Activated naive CD8-positive, alpha-beta T cell treated with anti-CD3 and anti-CD28 coated beads, Interleukin-2, amount 10 ng/mL, durations not matched to agents 7 days and 5 days (primary cell): Measurements from ENCODE around the gene TBC1D21. TPM values are rescaled to one million over a fixed set of nuclear protein-coding genes. Genes with fewer than 3 reads are reported as not detected.

Experiments
- ATAC-seq: fragments of 150-1000 bp; cut with Tn5 transposase; one replicate; pipeline ENCODE4 v1.10.0; 2021; ENCODE audit warnings: low read depth, moderate library complexity
- POLR2A ChIA-PET: fragments of 350-600 bp; sonication (Branson Sonifier 250); formaldehyde crosslinking; loops from one replicate; lab custom pipeline; 2021; ENCODE audit warnings: antibody characterized with exemption; lab: Charles Lee
- DNase-seq: peaks from one replicate; pipeline ENCODE4 v3.0.0; 2021
- H3K27ac Mint-ChIP-seq: one replicate; pipeline ENCODE4 v1.8.0; 2022; ENCODE audit warnings: mild to moderate bottlenecking, mixed read lengths
- H3K27me3 Mint-ChIP-seq: one replicate; pipeline ENCODE4 v1.8.0; 2022; ENCODE audit warnings: mild to moderate bottlenecking, moderate library complexity, mixed read lengths
- H3K36me3 Mint-ChIP-seq: one replicate; pipeline ENCODE4 v1.8.0; 2021; ENCODE audit warnings: mild to moderate bottlenecking, mixed read lengths
- H3K4me1 Mint-ChIP-seq: one replicate; pipeline ENCODE4 v1.8.0; 2021; ENCODE audit warnings: mixed read lengths
- H3K4me3 Mint-ChIP-seq: one replicate; pipeline ENCODE4 v1.8.0; 2022; ENCODE audit warnings: mild to moderate bottlenecking, moderate library complexity, mixed read lengths
- H3K9me3 Mint-ChIP-seq: one replicate; pipeline ENCODE4 v1.8.0; 2021; ENCODE audit warnings: mixed read lengths
- total RNA-seq, 2 experiments: library from RNA; stranded (reverse); gene quantifications; one replicate each; pipeline ENCODE4 v1.2.3, GENCODE V29; 2021

TBC1D21 gene
- total RNA-seq, 2 experiments from 2014 or later: not detected

DNA sequence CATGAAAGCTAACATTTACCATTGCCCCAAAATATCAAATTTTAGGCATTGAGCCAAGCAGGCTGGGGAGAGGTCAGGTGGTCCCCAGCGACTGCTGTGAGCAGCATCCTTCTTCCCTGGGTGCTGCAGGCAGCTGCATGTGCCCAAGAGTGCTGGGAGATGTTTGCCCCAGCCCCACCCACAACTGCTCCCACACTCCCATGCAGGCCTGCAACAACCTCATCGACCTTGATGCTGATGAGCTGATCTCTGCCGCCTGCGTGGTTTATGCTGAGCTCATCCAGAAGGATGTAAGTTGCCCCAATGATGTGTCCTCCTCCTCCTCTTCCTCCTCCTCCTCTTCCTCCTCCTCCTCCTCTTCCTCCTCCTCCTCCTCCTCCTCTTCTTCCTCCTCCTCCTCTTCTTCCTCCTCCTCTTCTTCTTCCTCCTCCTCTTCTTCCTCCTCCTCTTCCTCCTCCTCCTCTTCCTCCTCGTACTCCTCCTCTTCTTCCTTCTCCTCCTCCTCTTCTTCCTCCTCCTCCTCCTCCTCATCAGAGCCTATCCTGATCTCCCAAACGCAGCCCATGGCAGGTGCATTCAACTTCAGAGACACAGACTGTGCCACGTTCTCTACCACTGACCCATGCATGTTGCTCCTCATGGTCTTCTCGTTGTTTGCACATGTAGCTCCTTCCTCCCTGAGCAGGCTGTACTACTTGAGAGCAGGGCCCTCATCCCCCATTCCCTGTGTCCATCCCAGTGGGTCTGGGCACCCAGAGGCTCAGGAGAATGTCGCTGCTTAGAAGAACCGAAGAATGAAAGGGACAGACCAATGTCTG, 15.1 kb downstream of the TBC1D21 start:
- Mint-ChIP-seq H3K9me3 (peaks cover 2% of the 10 kb centered on the region), H3K27me3 (peaks cover 10% of the 10 kb centered on the region), H3K27ac (no peak overlapping the region), H3K36me3 (no peaks in the 10 kb centered on the region), H3K4me3 (no peak overlapping the region), H3K4me1 (no peaks in the 10 kb centered on the region)
- POLR2A ChIA-PET: no interaction called here
- no peak for ATAC-seq
- peak; percentile 19 for DNase-seq

DNA sequence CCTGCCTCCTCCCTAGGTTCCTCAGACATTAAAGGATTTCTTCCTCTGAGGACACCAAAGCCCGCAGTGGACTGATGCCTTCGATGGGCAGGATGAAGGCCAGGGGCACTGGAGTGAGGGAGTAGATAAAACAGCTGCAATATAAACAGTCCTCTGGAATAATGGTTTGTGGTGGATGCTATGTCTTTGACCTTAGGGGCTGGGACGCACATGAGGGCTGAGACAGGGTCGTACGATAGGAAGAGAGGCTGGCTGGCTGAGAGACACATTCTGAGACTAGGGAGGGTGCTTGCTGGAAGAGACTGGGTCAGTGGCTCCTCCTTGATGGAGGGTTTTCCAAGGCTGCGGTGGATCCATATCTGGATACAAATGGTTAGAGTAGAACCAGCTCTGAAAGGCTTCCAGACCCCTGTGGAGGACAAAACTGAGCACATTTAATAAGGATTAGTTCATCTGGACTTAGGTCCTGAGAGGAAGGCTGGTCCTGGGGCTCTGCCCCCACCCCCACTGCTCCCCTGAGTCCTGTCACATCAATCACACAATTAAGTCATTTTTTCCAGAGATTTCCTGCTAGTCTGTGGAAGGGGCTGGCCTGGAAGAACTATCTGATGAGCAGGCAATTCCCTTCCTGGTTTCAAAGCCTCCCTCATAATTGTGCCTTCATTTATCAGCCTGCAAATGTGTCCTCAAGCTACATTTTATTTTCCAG, 15.8 kb downstream of the TBC1D21 start:
- no peaks in the 10 kb centered on the region for H3K4me1 Mint-ChIP-seq
- POLR2A ChIA-PET: no interaction called here
- no peak overlapping the region for H3K27ac Mint-ChIP-seq
- peaks cover 2% of the 10 kb centered on the region for H3K9me3 Mint-ChIP-seq
- no peak overlapping the region for H3K4me3 Mint-ChIP-seq
- ATAC-seq: no peak
- no peaks in the 10 kb centered on the region for H3K36me3 Mint-ChIP-seq
- peaks cover 10% of the 10 kb centered on the region for H3K27me3 Mint-ChIP-seq
- DNase-seq: peak; percentile 10

DNA sequence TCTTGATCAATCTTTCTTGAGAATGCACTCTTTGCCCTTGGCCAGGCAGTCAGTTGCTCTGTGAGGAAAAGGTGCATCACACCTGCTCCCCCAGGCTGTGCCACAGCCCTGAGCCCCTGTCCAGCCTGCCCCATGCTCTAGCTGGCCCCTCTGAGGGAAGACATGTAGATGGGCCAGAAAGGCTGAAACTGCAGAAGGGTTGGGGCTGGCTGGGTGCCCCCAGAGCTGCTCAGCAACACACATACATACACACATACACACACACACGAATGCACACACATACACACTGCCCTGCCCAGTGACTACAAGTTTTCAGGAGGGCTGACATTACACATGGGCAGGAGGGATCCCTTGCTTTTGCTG, 16.4 kb downstream of the TBC1D21 start:
- Mint-ChIP-seq H3K36me3 (no peaks in the 10 kb centered on the region), H3K27ac (no peak overlapping the region), H3K9me3 (peaks cover 2% of the 10 kb centered on the region), H3K27me3 (peaks cover 10% of the 10 kb centered on the region), H3K4me3 (no peak overlapping the region), H3K4me1 (no peaks in the 10 kb centered on the region)
- DNase-seq (peak; percentile 14), ATAC-seq (no peak)
- POLR2A ChIA-PET: no interaction called here

DNA sequence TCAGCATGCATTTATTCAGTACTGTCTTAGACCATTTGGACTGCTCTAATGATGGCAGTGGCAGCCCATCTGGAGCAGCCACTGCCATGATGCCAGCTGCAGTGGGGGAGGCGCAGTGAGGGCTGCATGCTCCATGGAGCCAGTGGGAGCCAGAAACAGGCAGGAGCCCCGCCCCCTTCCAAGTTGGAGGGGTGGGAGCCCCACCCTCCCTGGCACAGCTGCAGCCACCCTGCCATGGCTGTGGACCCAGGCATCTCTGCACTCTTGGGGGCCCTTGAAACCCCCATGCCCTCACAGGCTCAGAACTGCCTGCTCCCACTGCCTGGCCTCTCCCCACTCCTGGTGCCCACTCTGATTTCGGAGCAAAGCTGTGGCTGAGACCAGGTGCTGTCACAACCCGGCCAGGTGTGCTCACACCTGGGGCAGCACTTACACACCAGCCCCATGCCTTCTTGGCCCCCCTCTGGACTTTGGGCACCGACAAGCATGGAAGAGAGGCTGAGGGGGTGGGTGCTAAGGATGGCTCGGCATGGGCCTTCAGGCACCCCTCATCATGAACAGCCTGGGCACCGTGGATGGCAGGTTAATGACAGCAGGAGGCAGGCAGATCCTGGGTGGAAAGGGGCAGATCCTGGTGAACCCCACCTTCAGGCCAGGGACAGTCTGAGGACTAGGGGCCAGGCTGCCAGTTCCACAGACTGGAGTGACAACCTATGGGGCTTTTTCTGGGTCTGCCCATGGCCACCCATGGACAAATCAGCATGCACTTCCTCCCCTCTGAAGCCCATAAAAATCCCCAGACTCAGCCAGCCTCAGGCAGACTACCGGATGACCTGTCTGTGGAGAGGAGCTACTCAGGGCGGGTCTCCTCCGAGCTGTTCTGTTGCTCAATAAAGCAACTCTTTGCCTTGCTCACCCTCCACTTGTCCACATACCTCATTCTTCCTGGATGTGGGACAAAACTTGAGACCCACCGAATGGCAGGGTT, 18.3 kb downstream of the TBC1D21 start:
- peaks cover 17% of the 10 kb centered on the region for H3K27me3 Mint-ChIP-seq
- POLR2A ChIA-PET: no interaction called here
- DNase-seq (peak; percentile 17), ATAC-seq (no peak)
- H3K4me3 Mint-ChIP-seq: no peak overlapping the region
- no peaks in the 10 kb centered on the region for H3K4me1 Mint-ChIP-seq
- peaks cover 2% of the 10 kb centered on the region for H3K9me3 Mint-ChIP-seq
- H3K27ac Mint-ChIP-seq: no peak overlapping the region
- no peaks in the 10 kb centered on the region for H3K36me3 Mint-ChIP-seq

DNA sequence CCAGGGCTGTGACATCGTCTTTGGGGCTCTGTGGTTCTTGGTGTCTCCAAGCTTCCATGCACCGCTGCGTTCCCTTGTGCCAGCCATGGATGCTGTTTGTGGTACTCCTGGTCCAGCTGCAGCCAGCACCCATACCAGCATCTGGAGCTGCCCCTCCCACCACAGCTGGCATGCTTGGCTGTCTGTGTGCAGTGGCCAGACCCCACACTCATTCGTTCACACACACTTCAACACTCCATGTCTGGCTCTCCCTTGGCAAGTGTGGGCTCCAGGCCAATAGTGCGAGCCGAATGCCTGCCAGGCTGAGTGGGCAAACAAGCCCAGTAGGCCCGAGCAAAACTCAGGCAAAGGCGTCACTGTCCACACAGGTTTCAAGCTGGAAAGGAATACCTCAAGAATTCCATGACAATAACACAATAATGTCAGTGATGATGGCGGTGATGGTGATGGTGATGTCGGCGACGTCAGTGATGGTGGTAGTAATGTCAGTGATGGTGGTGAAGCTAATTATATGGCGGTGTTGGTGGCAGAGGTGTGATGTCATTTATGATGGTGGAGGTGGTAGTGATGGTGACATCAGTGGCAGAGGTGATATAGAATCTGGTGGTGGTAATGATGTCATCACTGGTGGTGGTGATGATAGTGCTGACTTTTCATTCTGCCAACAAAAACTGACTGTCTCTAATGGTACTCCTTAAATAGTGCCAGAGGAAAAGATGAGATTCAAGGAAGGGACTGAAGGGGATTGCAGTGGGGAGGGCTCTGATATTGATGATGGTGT, 19.3 kb downstream of the TBC1D21 start:
- POLR2A ChIA-PET: no interaction called here
- Mint-ChIP-seq H3K4me3 (no peak overlapping the region), H3K27me3 (peaks cover 17% of the 10 kb centered on the region), H3K27ac (no peak overlapping the region), H3K4me1 (peaks cover 8% of the 10 kb centered on the region), H3K9me3 (peaks cover 2% of the 10 kb centered on the region), H3K36me3 (no peaks in the 10 kb centered on the region)
- DNase-seq (peak; percentile 17), ATAC-seq (no peak)

DNA sequence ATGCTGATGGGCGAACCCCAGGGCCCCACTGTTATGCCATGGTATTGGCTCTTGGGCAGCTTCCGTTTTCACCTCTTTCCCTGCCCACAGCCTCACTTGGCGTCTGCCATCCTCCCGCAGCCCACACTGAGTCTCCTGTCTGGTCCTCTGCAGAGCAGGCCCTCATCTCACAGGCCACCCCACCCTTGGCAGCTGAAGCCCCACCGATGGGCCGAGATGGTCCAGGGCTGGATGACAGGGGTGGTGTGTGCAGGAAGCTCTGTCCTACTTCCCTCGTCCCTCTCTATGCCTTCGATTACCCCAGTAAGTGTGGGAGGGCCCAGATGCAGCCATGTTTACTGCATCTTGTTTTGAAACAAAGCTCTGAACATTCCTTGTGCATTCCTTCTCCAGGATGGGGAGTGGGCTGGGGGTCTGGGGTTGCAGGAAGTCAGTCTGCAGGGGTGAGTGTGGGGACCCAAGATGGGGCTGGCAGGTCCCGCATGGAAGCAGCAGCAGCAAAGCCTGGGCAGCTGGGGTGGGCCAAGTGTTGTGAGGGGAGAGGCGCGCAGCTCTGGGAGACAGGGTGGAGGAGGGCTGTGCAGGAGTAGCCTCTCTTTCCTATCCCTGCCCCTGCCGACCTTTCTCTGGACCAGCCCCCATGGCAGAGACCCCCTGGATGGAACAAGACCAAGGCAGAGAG, 20.9 kb downstream of the TBC1D21 start:
- POLR2A ChIA-PET: no interaction called here
- Mint-ChIP-seq H3K27me3 (peaks cover 15% of the 10 kb centered on the region), H3K9me3 (peaks cover 2% of the 10 kb centered on the region), H3K27ac (no peak overlapping the region), H3K36me3 (no peaks in the 10 kb centered on the region), H3K4me3 (no peak overlapping the region), H3K4me1 (peaks cover 8% of the 10 kb centered on the region)
- ATAC-seq (no peak), DNase-seq (peak; percentile 16)

DNA sequence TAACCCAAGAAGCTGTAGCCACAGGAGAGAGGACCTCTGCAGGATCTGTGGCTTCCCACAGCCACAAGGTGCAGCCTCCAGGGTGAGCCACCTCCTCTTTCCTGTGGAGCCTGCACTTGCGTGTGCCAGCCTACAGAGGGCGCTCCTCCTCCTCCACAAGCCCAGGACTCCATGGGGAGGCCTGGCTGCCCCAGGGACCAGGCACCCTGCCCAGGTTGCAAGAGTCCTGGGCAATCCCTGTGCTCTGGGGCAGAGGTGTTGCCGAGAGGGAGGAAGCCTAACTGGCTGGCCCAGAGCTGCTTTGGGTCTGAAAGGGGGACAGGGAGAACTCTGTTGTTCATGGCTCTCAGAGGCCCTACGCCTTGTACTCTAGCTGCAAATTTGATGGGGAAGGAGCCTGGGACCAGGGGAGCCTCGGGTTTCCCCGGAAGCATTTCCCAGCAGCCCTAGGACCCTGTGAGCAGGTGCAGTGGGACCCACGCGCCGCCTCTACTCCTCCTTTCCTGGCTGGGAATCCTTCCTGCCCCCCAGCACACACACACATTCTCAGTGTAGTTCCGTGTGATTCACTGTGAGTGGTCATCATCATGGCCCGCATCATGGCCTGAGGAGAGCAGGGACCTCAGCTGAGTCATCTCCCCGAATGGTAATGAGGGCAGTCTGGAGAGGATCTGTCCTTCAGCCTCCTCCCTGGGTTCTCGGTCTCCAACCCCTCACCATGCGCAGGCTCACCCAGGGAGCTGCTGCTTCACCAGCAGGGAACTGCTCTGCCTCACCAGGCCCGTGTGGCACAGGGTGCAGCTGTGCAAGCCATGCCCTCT, 24.3 kb downstream of the TBC1D21 start:
- Mint-ChIP-seq H3K9me3 (no peaks in the 10 kb centered on the region), H3K4me1 (peaks cover 8% of the 10 kb centered on the region), H3K4me3 (no peak overlapping the region), H3K27ac (no peak overlapping the region), H3K27me3 (peaks cover 7% of the 10 kb centered on the region), H3K36me3 (no peaks in the 10 kb centered on the region)
- POLR2A ChIA-PET: no interaction called here
- ATAC-seq (peak; percentile 94), DNase-seq (peak; percentile 81)

DNA sequence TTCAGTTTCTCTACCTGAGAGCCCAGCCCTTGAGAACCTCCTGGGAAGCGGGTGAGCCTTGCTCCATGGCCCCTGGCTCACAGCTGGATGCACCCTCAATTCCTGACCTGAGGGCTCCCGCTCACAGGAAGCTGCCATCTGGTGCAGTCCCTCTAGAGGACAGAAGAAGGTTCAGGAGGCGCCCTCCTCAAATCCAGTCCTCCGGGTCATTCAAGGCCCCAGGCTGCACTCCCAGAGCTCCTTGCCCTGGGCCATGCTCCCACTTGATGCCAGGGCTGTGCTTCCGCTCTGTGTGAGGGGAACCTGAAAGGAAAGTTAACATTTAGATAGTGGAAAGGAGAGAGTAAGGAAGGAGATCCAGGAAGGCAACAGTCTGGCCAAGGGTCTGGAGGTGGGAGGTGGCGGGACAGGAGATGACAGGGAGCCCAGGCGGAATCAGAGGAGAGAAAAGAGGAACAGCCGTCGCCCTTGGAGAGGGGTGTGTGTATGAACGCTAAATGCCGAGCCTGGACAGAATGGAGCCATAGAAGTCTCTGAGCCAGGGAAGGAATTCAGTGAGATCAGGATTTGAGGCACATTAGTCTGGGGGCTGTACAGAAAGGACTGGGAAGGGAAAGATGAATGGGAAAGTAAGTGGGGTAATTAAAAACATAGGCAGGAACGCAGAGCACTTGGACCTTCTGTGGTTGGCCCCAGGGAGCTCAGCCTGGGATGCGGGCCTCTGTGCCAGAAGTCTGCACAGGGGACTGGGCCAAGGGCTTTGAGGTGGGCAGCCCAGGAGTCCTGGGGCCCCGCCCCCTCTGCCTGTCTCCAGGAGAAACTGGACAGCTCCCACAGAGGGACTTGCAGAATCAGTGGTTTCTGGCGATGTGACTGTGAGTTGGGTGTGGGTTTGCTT, 26.1 kb downstream of the TBC1D21 start:
- POLR2A ChIA-PET: no interaction called here
- no peak overlapping the region for H3K27ac Mint-ChIP-seq
- H3K27me3 Mint-ChIP-seq: peaks cover 7% of the 10 kb centered on the region
- H3K4me3 Mint-ChIP-seq: no peak overlapping the region
- ATAC-seq (no peak), DNase-seq (peak; percentile 16)
- no peaks in the 10 kb centered on the region for H3K9me3 Mint-ChIP-seq
- H3K4me1 Mint-ChIP-seq: peaks cover 8% of the 10 kb centered on the region
- H3K36me3 Mint-ChIP-seq: no peaks in the 10 kb centered on the region

DNA sequence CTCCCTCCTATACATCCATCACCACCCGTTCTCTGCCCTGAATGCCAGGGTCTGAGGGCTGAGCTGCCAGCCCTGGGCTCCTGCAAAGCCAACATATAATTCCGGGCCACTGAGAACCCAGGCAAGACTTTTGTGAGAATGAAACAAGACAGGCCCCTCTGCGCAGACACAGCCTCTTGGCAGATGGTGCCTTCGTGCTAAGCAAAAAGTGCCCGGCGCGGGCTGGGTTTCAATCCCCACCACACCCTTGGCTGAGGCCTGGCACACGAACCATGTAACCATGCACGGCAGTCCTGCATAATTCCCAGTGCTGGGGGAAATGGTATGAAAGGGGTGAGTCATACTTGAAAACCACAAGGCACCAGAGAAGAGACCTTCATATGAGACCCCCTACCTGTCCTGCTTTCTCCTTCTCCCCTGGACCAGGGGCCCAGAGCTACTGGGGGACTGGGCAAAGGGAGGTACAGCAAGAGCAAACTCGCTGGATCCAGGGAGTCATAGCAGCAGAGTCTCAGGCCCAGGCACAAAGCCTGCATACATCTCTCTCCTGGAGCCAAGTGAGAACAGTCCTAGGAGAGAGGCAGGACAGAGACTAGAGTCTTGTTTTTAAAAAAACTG, 26.8 kb downstream of the TBC1D21 start:
- POLR2A ChIA-PET: no interaction called here
- Mint-ChIP-seq H3K4me3 (no peak overlapping the region), H3K27ac (no peak overlapping the region)

DNA sequence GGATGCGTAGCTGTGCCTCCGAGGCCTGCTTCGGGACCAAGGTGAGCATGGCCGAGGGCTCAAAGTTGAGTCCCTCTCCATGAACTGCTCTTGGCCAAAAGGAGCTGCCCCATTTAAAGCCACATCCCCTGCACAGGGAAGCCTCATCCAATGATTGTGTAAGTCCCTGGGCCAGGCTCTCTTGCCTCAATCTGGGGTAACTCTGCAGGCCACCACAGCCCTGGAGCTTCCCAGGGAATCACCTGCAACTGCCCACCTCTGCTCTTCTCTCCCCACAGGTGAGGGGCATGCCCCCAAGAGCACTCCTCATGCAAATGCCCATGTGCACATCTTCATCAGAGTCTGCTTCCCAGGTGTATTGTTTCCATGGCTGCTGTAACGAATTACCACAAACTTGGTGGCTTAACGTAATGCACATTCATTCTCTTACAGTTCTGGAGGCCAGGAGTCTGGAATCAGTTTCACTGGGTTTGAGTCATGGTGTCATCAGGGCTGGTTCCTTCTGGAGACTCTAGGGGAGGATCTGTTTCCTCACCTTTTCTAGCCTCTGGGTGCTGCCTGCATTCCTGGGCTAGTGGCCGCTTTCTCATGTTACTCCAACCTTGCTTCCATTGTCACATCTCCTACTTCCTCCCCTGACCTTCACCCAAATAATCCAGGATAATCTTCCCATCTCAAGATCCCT, 27.9 kb downstream of the TBC1D21 start:
- Mint-ChIP-seq H3K27me3 (peaks cover under 1% of the 10 kb centered on the region), H3K4me1 (peaks cover 9% of the 10 kb centered on the region), H3K9me3 (no peaks in the 10 kb centered on the region), H3K4me3 (no peak overlapping the region), H3K36me3 (peaks cover 4% of the 10 kb centered on the region), H3K27ac (no peak overlapping the region)
- POLR2A ChIA-PET: no interaction called here
- ATAC-seq: no peak
- DNase-seq: peak; percentile 17

More for the DNA sequence above, 26.8 kb downstream of the TBC1D21 start:
- ATAC-seq (no peak), DNase-seq (peak; percentile 23)
- H3K4me1 Mint-ChIP-seq: peaks cover 9% of the 10 kb centered on the region
- peaks cover 7% of the 10 kb centered on the region for H3K27me3 Mint-ChIP-seq
- H3K36me3 Mint-ChIP-seq: peaks cover 2% of the 10 kb centered on the region
- no peaks in the 10 kb centered on the region for H3K9me3 Mint-ChIP-seq
